HCT116 (cell line): ENCODE data around the gene MINDY4.

Experiments
- ATF3 ChIP-seq: IDR thresholded peaks from 2 replicates; pipeline ENCODE4 v1.6.1; 2012
- CBX3 ChIP-seq: IDR thresholded peaks from 2 replicates; pipeline ENCODE4 v1.6.1; 2012; ENCODE audit warnings: low read depth
- CTCF ChIP-seq, 3 experiments: fragments of 200-600 bp in 1 of 3; sonication (generic) in 1 of 3; IDR thresholded peaks in 2 of 3; conservative IDR thresholded peaks in 1 of 3; 2 replicates each; pipeline ENCODE4 v1.5.1; 2012 to 2017; ENCODE audit warnings: low read depth in 2 of 3, low read length in 2 of 3, antibody characterized with exemption in 1 of 3, borderline replicate concordance in 1 of 3, control low read depth in 1 of 3, mild to moderate bottlenecking in 1 of 3, mixed read lengths in 1 of 3, mixed run types in 1 of 3, moderate library complexity in 1 of 3; ENCODE audit not compliant: insufficient read depth in 1 of 3
- EZH2 ChIP-seq: fragments of 200-600 bp; sonication (generic); IDR thresholded peaks from 2 replicates; pipeline ENCODE4 v1.6.1; 2017; ENCODE audit warnings: antibody characterized with exemption, mixed run types
- FOSL1 ChIP-seq: IDR thresholded peaks from 2 replicates; pipeline ENCODE4 v1.6.1; 2012; ENCODE audit warnings: low read depth
- POLR2A ChIP-seq: IDR thresholded peaks from 2 replicates; pipeline ENCODE4 v1.7.0; 2011; ENCODE audit warnings: borderline replicate concordance; ENCODE audit not compliant: insufficient read depth, insufficient read length; ENCODE audit errors: extremely low read depth
- POLR2AphosphoS5 ChIP-seq: IDR thresholded peaks from 2 replicates; pipeline ENCODE4 v1.6.1; 2011; ENCODE audit warnings: mild to moderate bottlenecking, low read depth, low read length, moderate library complexity
- RAD21 ChIP-seq: IDR thresholded peaks from 2 replicates; pipeline ENCODE4 v1.6.1; 2012; ENCODE audit warnings: low read depth, mild to moderate bottlenecking
- SIN3A ChIP-seq: IDR thresholded peaks from 2 replicates; pipeline ENCODE4 v1.6.1; 2012; ENCODE audit warnings: low read depth
- SP1 ChIP-seq: IDR thresholded peaks from 2 replicates; pipeline ENCODE4 v1.6.1; 2012; ENCODE audit warnings: low read depth
- SRF ChIP-seq: IDR thresholded peaks from 2 replicates; pipeline ENCODE4 v1.6.1; 2012; ENCODE audit warnings: low read depth
- TF ChIP-seq, protein P1 (sequence below): IDR thresholded peaks from 2 replicates; pipeline ENCODE4 v1.6.1; 2011; ENCODE audit warnings: mild to moderate bottlenecking, low read length, moderate library complexity; ENCODE audit not compliant: insufficient replicate concordance; ENCODE audit errors: extremely low read depth
- TF ChIP-seq, protein P2 (sequence below): IDR thresholded peaks from 2 replicates; pipeline ENCODE4 v1.6.1; 2012
- TF ChIP-seq, protein P3 (sequence below): IDR thresholded peaks from 2 replicates; pipeline ENCODE4 v1.6.1; 2012; ENCODE audit warnings: low read depth

- TF ChIP-seq SP1 (no peak), CTCF (IDR thresholded peaks at IDR 0.05 in 2 of 3, conservative IDR thresholded peaks at IDR 0.05 in 1 of 3; ENCODE audit: borderline replicate concordance in 1 of 3, insufficient read depth in 1 of 3, low read depth in 2 of 3, low read length in 2 of 3) (no peak), RAD21 (no peak), EZH2 (no peak), POLR2AphosphoS5 (no peak), POLR2A (no peak), SRF (no peak), FOSL1 (no peak), ATF3 (no peak), SIN3A (no peak), CBX3 (no peak)
- TF ChIP-seq, protein P1, sequence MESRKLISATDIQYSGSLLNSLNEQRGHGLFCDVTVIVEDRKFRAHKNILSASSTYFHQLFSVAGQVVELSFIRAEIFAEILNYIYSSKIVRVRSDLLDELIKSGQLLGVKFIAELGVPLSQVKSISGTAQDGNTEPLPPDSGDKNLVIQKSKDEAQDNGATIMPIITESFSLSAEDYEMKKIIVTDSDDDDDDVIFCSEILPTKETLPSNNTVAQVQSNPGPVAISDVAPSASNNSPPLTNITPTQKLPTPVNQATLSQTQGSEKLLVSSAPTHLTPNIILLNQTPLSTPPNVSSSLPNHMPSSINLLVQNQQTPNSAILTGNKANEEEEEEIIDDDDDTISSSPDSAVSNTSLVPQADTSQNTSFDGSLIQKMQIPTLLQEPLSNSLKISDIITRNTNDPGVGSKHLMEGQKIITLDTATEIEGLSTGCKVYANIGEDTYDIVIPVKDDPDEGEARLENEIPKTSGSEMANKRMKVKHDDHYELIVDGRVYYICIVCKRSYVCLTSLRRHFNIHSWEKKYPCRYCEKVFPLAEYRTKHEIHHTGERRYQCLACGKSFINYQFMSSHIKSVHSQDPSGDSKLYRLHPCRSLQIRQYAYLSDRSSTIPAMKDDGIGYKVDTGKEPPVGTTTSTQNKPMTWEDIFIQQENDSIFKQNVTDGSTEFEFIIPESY = no peak
- TF ChIP-seq, protein P2, sequence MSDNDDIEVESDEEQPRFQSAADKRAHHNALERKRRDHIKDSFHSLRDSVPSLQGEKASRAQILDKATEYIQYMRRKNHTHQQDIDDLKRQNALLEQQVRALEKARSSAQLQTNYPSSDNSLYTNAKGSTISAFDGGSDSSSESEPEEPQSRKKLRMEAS = no peak
- TF ChIP-seq, protein P3, sequence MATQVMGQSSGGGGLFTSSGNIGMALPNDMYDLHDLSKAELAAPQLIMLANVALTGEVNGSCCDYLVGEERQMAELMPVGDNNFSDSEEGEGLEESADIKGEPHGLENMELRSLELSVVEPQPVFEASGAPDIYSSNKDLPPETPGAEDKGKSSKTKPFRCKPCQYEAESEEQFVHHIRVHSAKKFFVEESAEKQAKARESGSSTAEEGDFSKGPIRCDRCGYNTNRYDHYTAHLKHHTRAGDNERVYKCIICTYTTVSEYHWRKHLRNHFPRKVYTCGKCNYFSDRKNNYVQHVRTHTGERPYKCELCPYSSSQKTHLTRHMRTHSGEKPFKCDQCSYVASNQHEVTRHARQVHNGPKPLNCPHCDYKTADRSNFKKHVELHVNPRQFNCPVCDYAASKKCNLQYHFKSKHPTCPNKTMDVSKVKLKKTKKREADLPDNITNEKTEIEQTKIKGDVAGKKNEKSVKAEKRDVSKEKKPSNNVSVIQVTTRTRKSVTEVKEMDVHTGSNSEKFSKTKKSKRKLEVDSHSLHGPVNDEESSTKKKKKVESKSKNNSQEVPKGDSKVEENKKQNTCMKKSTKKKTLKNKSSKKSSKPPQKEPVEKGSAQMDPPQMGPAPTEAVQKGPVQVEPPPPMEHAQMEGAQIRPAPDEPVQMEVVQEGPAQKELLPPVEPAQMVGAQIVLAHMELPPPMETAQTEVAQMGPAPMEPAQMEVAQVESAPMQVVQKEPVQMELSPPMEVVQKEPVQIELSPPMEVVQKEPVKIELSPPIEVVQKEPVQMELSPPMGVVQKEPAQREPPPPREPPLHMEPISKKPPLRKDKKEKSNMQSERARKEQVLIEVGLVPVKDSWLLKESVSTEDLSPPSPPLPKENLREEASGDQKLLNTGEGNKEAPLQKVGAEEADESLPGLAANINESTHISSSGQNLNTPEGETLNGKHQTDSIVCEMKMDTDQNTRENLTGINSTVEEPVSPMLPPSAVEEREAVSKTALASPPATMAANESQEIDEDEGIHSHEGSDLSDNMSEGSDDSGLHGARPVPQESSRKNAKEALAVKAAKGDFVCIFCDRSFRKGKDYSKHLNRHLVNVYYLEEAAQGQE = no peak
Observed at GRCh38 chr7:30916767-30917166, 145.6 kb downstream of the MINDY4 start.
